ENCODE measurements around the gene PDX1. TPM values are rescaled to one million over a fixed set of nuclear protein-coding genes. Genes with fewer than 3 reads are reported as not detected.

The PDX1 gene
- total and polyA plus RNA-seq, 2 of the 13 experiments (the other 11 are each of a cell fraction or from before 2014, with no cell fraction given): 0.07 TPM; not detected in 1

DNA sequence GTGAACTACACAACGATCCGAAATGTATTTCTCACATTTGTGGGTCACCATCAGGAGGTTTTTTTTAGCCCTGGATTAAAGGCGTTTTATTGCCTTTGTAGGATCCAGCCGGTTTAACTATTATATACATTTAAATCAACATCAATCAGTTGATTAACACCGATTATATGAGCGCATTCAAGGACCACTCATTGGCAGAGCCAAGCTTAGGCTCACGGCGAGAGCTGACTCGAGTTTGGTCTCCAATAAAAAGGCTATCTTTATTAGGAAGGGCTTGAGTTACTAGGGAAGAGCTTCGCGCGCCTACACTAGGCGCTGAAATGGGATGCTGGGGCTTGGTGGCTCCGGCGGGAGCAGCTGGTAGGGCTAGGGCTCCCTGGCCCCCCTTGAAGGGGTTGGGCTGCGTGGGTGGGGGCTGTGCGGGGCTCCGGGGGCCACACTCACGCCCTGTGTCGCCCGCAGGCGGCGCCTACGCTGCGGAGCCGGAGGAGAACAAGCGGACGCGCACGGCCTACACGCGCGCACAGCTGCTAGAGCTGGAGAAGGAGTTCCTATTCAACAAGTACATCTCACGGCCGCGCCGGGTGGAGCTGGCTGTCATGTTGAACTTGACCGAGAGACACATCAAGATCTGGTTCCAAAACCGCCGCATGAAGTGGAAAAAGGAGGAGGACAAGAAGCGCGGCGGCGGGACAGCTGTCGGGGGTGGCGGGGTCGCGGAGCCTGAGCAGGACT lies 4.2 kb downstream of the PDX1 start (continued):
- TF ChIP-seq, protein P1, sequence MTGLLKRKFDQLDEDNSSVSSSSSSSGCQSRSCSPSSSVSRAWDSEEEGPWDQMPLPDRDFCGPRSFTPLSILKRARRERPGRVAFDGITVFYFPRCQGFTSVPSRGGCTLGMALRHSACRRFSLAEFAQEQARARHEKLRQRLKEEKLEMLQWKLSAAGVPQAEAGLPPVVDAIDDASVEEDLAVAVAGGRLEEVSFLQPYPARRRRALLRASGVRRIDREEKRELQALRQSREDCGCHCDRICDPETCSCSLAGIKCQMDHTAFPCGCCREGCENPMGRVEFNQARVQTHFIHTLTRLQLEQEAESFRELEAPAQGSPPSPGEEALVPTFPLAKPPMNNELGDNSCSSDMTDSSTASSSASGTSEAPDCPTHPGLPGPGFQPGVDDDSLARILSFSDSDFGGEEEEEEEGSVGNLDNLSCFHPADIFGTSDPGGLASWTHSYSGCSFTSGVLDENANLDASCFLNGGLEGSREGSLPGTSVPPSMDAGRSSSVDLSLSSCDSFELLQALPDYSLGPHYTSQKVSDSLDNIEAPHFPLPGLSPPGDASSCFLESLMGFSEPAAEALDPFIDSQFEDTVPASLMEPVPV (CRISPR knock-in tag; IDR thresholded peaks at IDR 0.05): no peak
- TF ChIP-seq MYNN (CRISPR knock-in tag; IDR thresholded peaks at IDR 0.05; ENCODE audit: low read depth): no peak
- TF ChIP-seq ZUFSP (CRISPR knock-in tag; IDR thresholded peaks at IDR 0.05; ENCODE audit: borderline replicate concordance): no peak
- TF ChIP-seq ZBTB40 (IDR thresholded peaks at IDR 0.05): no peak
- TF ChIP-seq ZBTB40 (CRISPR knock-in tag; IDR thresholded peaks at IDR 0.05): no peak
- TF ChIP-seq NFATC3 (CRISPR knock-in tag; IDR thresholded peaks at IDR 0.05): no peak
- no peak for TF ChIP-seq JUNB (CRISPR knock-in tag; IDR thresholded peaks at IDR 0.05; ENCODE audit: borderline replicate concordance)
